HG02623 (cell line): ENCODE data around the gene C6orf58.
"Not testable (repeated sequence)": the region's sequence is repeated elsewhere in the genome, so short reads cannot be mapped to it uniquely, and the experiment has no call there.

Experiments
- ATAC-seq: cut with Tn5 transposase; IDR thresholded peaks from one replicate; pipeline ENCODE4 v1.9.1; 2021; ENCODE audit warnings: moderate library complexity; ENCODE audit not compliant: unreplicated experiment

C6orf58 gene

GRCh38 chr6:127589135-127589534 lies 12.2 kb downstream of the C6orf58 start:
- no peak for ATAC-seq

GRCh38 chr6:127590344-127590743 lies 13.4 kb downstream of the C6orf58 start:
- no peak for ATAC-seq

GRCh38 chr6:127592964-127593363 lies 16.0 kb downstream of the C6orf58 start:
- ATAC-seq = no peak

GRCh38 chr6:127593456-127593855 lies 16.5 kb downstream of the C6orf58 start:
- not testable (repeated sequence) for ATAC-seq

- no peak for ATAC-seq
These were observed 29.2 kb downstream of the C6orf58 start for GRCh38 chr6:127606131-127606562.

GRCh38 chr6:127608554-127609270 lies 31.7 kb downstream of the C6orf58 start:
- ATAC-seq = no peak

- no peak for ATAC-seq
These were observed 41.8 kb downstream of the C6orf58 start for GRCh38 chr6:127618729-127619128.

GRCh38 chr6:127630800-127631199 lies 53.8 kb downstream of the C6orf58 start:
- no peak for ATAC-seq

- ATAC-seq = no peak
These were observed 57.2 kb downstream of the C6orf58 start for GRCh38 chr6:127634178-127634577.

- no peak for ATAC-seq
These were observed 58.1 kb downstream of the C6orf58 start for GRCh38 chr6:127635091-127635490.

GRCh38 chr6:127637830-127638409 lies 60.9 kb downstream of the C6orf58 start:
- ATAC-seq = no peak
